ENCODE measurements around the gene HMGN4. TPM values are rescaled to one million over a fixed set of nuclear protein-coding genes. Genes with fewer than 3 reads are reported as not detected.

The HMGN4 gene
- total and polyA plus RNA-seq, 9 of the 15 experiments (the other 6 are each of a cell fraction or from before 2014, with no cell fraction given), result 35.4 to 134 (median 94.1) TPM

- ATAC-seq, result peak; percentile 36
- intact Hi-C loops (cut with micrococcal nuclease), result no loop called here
- TF ChIP-seq SIRT6 (IDR thresholded peaks at IDR 0.05; ENCODE audit: low read depth, low read length), result no peak
- TF ChIP-seq, protein P1, sequence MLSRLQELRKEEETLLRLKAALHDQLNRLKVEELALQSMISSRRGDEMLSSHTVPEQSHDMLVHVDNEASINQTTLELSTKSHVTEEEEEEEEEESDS (CRISPR knock-in tag; IDR thresholded peaks at IDR 0.05), result no peak
- no peak for TF ChIP-seq ZNF778 (CRISPR knock-in tag; IDR thresholded peaks at IDR 0.05)
- peak; percentile 32 for TF ChIP-seq MEIS2 (IDR thresholded peaks at IDR 0.05; ENCODE audit: partially characterized antibody)
- TF ChIP-seq ILF3 (IDR thresholded peaks at IDR 0.05; ENCODE audit: borderline replicate concordance), result peak; percentile 49; the same call in 1 of the 2 replicates
- no peak for TF ChIP-seq PYGO2 (tag; IDR thresholded peaks at IDR 0.05)
- peak; percentile 52 for TF ChIP-seq BDP1 (IDR thresholded peaks at IDR 0.05; ENCODE audit: insufficient read depth, insufficient read length)
- peak in 1 of 2 experiments; percentile 66 for TF ChIP-seq NCOA2 (IDR thresholded peaks at IDR 0.05; ENCODE audit: partially characterized antibody in 2 of 2)
- peak; percentile 61; the same call in 1 of the 2 replicates for TF ChIP-seq CC2D1A (IDR thresholded peaks at IDR 0.05)
- TF ChIP-seq HCFC1 (IDR thresholded peaks at IDR 0.05; ENCODE audit: low read depth, low read length), result peak; percentile 6; the same call in 1 of the 2 replicates
- TF ChIP-seq POLR3G (IDR thresholded peaks at IDR 0.05; ENCODE audit: extremely low read depth, insufficient read length, insufficient replicate concordance), result peak; percentile 29
- no peak for TF ChIP-seq MAFF (IDR thresholded peaks at IDR 0.05; ENCODE audit: low read length)
- 0 out of 2 replicates have a peak, but pooled peaks have one; percentile 24 for TF ChIP-seq THRB (CRISPR knock-in tag; conservative IDR thresholded peaks at IDR 0.05)
- peak; percentile 64; the same call in 1 of the 2 replicates for TF ChIP-seq GABPB2 (CRISPR knock-in tag; conservative IDR thresholded peaks at IDR 0.05)
- no peak for TF ChIP-seq ZNF830 (CRISPR knock-in tag; IDR thresholded peaks at IDR 0.05)
- 0 out of 2 replicates have a peak, but pooled peaks have one; percentile 32 for TF ChIP-seq XRCC5 (IDR thresholded peaks at IDR 0.05; ENCODE audit: low read depth, low read length)
- TF ChIP-seq CXXC5 (CRISPR knock-in tag; IDR thresholded peaks at IDR 0.05), result peak; percentile 52
- TF ChIP-seq CSDE1 (IDR thresholded peaks at IDR 0.05), result peak in 1 of 2 experiments; percentile 64; a peak in 1 of 4 replicates
- TF ChIP-seq NFIC (IDR thresholded peaks at IDR 0.05), result peak; percentile 65
- peak; percentile 40 for TF ChIP-seq EP400 (IDR thresholded peaks at IDR 0.05)
Observed at GRCh38 chr6:26575494-26575939, 37.4 kb downstream of the HMGN4 start.

More at GRCh38 chr6:26575494-26575939, 37.4 kb downstream of the HMGN4 start:
- Histone ChIP-seq H4K20me1 (replicated peaks; ENCODE audit: control insufficient read depth, insufficient read depth, low read length) (no peaks in the 10 kb centered on the region), H3K79me2 (ENCODE audit: control insufficient read depth, insufficient read depth, low read length) (no peaks in the 10 kb centered on the region), H3K9me3 (replicated peaks; ENCODE audit: control insufficient read depth, insufficient read depth, low read depth, low read length) (no peaks in the 10 kb centered on the region; the same call in 1 of the 2 replicates), H3K4me3 (peak overlapping the region; percentile 34), H3K4me2 (ENCODE audit: insufficient read depth, low read length) (peak overlapping the region; percentile 94), H3K27me3 (ENCODE audit: control insufficient read depth in 2 of 2, insufficient read depth in 2 of 2, low read length in 2 of 2) (no peaks in the 10 kb centered on the region), H3K27ac (ENCODE audit: extremely low read depth, low read depth, low read length) (peak overlapping the region; percentile 63), H3K36me3 (ENCODE audit: control insufficient read depth, insufficient read depth, low read length) (no peaks in the 10 kb centered on the region), H3K9me1 (ENCODE audit: control insufficient read depth, insufficient read depth, low read length) (no peaks in the 10 kb centered on the region), H3K9ac (ENCODE audit: insufficient read depth in 1 of 2, low read depth in 2 of 2, low read length in 2 of 2) (peak overlapping the region; percentile 11 to 50; a peak in 3 of 4 replicates), H3K4me1 (replicated peaks in 1 of 2; ENCODE audit: control insufficient read depth in 2 of 2, insufficient read depth in 2 of 2, low read length in 2 of 2) (peaks cover 9 to 14% of the 10 kb centered on the region in 2 experiments; a peak in 4 of 5 replicates), H2AFZ (ENCODE audit: low read depth, low read length) (peak overlapping the region; percentile 93)
- ChIA-PET POLR2A (interaction anchor here (0.7 to 11.9 kb wide), 5 partner anchors 12 to 240 kb away, joined by 3 to 141 read pairs (median 3); partner anchors contain the start of gene HMGN4), CTCF (ENCODE audit: low intra/inter-chr PET ratio) (interaction anchor here (0.7 kb wide), 1 partner anchor 15 kb away, joined by 5 read pairs; no protein-coding TSS in a partner anchor)
- in situ Hi-C loops (cut with MboI), result loop anchor here (10.0 kb wide), 1 partner anchor 241 kb away; no protein-coding TSS in a partner anchor
- DNase-seq (ENCODE audit: extremely low read depth in 1 of 4, low spot score in 3 of 4), result peak; percentile 54 to 89 (median 61)
- BruUV-seq (replicated peaks), result TSS peak; percentile 95
- FAIRE-seq, result peak; percentile 52
- 15% methylated on average over 10 of the region's 10 CpGs for WGBS (ENCODE audit: insufficient coverage, low coverage, missing lambda C conversion rate)

Measured in K562 (cell line).